Thymus (tissue), 11 donors: ENCODE measurements around the gene C2. TPM values are rescaled to one million over a fixed set of nuclear protein-coding genes. Genes with fewer than 3 reads are reported as not detected.
"Not testable (repeated sequence)": the region's sequence is repeated elsewhere in the genome, so short reads cannot be mapped to it uniquely, and the experiment has no call there.

Experiments
- DNase-seq, 9 donors: peaks; one replicate each; pipeline ENCODE4 v3.0.0-alpha.2; 2013; ENCODE audit warnings: low spot score in 9 of 9, low read depth in 6 of 9, missing footprints in 1 of 9
- H3K27ac ChIP-seq, 2 donors: one replicate each; pipeline ENCODE4 v1.5.1; 2013; ENCODE audit warnings: control low read depth in 1 of 2, low read depth in 1 of 2, low read length in 1 of 2, mild to moderate bottlenecking in 1 of 2, moderate library complexity in 1 of 2
- H3K27me3 ChIP-seq, 2 donors: one replicate each; pipeline ENCODE4 v1.5.1; 2013; ENCODE audit warnings: low read length in 1 of 2; ENCODE audit not compliant: control insufficient read depth in 2 of 2, insufficient read depth in 1 of 2
- H3K36me3 ChIP-seq, 2 donors: one replicate each; pipeline ENCODE4 v1.5.1; 2013; ENCODE audit warnings: low read length in 1 of 2, mild to moderate bottlenecking in 1 of 2, moderate library complexity in 1 of 2; ENCODE audit not compliant: control insufficient read depth in 2 of 2, insufficient read depth in 2 of 2
- H3K4me1 ChIP-seq, 2 donors: one replicate each; pipeline ENCODE4 v1.5.1; 2013; ENCODE audit warnings: low read length in 2 of 2; ENCODE audit not compliant: control insufficient read depth in 2 of 2, insufficient read depth in 2 of 2
- H3K4me3 ChIP-seq, 2 donors: one replicate each; pipeline ENCODE4 v1.5.1; 2013; ENCODE audit warnings: low read length in 2 of 2, control low read depth in 1 of 2, mild to moderate bottlenecking in 1 of 2
- H3K9me3 ChIP-seq, 2 donors: one replicate each; pipeline ENCODE4 v1.5.1; 2013; ENCODE audit warnings: low read length in 1 of 2, mild to moderate bottlenecking in 1 of 2; ENCODE audit not compliant: control insufficient read depth in 2 of 2, insufficient read depth in 1 of 2
- WGBS: extraction: QIAGEN DNeasy Blood & Tissue Kit; methylation state at CpG from one replicate; pipeline ENCODE4 v1.1.7; 2013; 5-methylcytosine and 5-hydroxymethylcytosine counted together
- polyA plus RNA-seq: library from polyadenylated mRNA; stranded (reverse); fragments of 200-250 nt; gene quantifications from one replicate; pipeline ENCODE4 v1.2.3, GENCODE V29; 2013
- total RNA-seq: library from RNA; stranded (reverse); fragments of 120-200 nt; gene quantifications from one replicate; pipeline ENCODE4 v1.2.4, GENCODE V29; 2013
- donor health status: healthy.

C2 gene
- total and polyA plus RNA-seq, 2 donors = 9.0 to 10.3 TPM

DNA sequence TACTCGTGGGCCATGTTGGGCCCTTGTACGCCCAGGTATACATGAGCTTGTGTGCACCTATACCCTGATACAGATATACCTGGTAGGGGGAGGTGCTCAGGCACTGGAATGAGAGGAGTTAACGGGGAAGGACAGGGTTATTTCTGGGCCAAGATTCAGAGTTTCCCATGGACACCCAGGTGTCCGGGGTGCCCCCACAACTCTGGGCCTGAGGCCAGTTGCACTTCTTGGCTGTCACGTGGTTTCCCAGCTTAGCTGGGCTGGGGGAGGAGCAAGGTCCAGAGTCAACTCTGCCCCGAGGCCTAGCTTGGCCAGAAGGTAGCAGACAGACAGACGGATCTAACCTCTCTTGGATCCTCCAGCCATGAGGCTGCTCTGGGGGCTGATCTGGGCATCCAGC, 54.2 kb downstream of the C2 start, which contains the start of gene C4A:
Gene C4A (plus strand): TSS at position 314 of the 400 bp plus-strand sequence. CDS start 51 bp downstream, at position 365.
- not testable (repeated sequence) for H3K27ac ChIP-seq, H3K27me3 ChIP-seq, H3K4me1 ChIP-seq, DNase-seq, H3K4me3 ChIP-seq, H3K9me3 ChIP-seq
- WGBS = no CpG with 5 or more reads among the region's 7 CpGs
- peaks cover 0 to 14% of the 10 kb centered on the region in 2 donors for H3K36me3 ChIP-seq

GRCh38 chr6:31989363-31989762, 61.8 kb downstream of the C2 start:
- not testable (repeated sequence) for H3K27ac ChIP-seq, DNase-seq, H3K4me1 ChIP-seq, H3K9me3 ChIP-seq, H3K36me3 ChIP-seq, H3K4me3 ChIP-seq, H3K27me3 ChIP-seq
- WGBS = no CpG with 5 or more reads among the region's 10 CpGs

DNA sequence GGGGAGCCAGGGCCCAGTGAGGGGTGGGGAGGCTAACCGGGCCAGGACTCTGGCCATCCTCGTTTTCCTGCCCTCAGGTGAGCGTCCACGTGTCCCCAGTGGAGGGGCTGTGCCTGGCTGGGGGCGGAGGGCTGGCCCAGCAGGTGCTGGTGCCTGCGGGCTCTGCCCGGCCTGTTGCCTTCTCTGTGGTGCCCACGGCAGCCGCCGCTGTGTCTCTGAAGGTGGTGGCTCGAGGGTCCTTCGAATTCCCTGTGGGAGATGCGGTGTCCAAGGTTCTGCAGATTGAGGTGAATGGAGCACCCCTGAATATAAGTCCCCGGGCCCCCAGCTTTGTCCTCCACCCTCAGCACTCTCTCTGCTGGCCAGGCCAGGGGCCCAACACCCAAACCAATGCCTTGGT, 66.9 kb downstream of the C2 start:
- not testable (repeated sequence) for DNase-seq, H3K9me3 ChIP-seq, H3K27ac ChIP-seq, H3K36me3 ChIP-seq, H3K4me1 ChIP-seq, H3K27me3 ChIP-seq, H3K4me3 ChIP-seq
- over 99% methylated on average over 8 of the region's 14 CpGs for WGBS

Other genes starting within 250 kb of the C2 start
Only the 30 nearest of the 34 such genes appear.
- gene ABHD16A, start 224.4 kb upstream of the C2 start, total RNA-seq = 50.0 TPM
- 51.3 TPM for gene ABHD16A, start 224.4 kb upstream of the C2 start, polyA plus RNA-seq
- gene LY6G6F, start 220.9 kb upstream of the C2 start, total RNA-seq = 0.05 TPM
- gene LY6G6F, start 220.9 kb upstream of the C2 start, polyA plus RNA-seq = not detected
- not detected for gene LY6G6D, start 212.4 kb upstream of the C2 start, total RNA-seq
- not detected for gene LY6G6D, start 212.4 kb upstream of the C2 start, polyA plus RNA-seq
- gene LY6G6C, start 206.0 kb upstream of the C2 start, total RNA-seq = not detected
- 7.0 TPM for gene LY6G6C, start 206.0 kb upstream of the C2 start, polyA plus RNA-seq
- gene MPIG6B, start 204.3 kb upstream of the C2 start, total RNA-seq = 0.14 TPM
- gene MPIG6B, start 204.3 kb upstream of the C2 start, polyA plus RNA-seq = 0.32 TPM
- 49.6 TPM for gene DDAH2, start 198.4 kb upstream of the C2 start, total RNA-seq
- 105 TPM for gene DDAH2, start 198.4 kb upstream of the C2 start, polyA plus RNA-seq
- 431 TPM for gene CLIC1, start 191.2 kb upstream of the C2 start, total RNA-seq
- gene CLIC1, start 191.2 kb upstream of the C2 start, polyA plus RNA-seq = 337 TPM
- gene MSH5, start 187.7 kb upstream of the C2 start, total RNA-seq = 8.4 TPM
- gene MSH5, start 187.7 kb upstream of the C2 start, polyA plus RNA-seq = 15.2 TPM
- 1.2 TPM for gene SAPCD1, start 165.1 kb upstream of the C2 start, total RNA-seq
- gene SAPCD1, start 165.1 kb upstream of the C2 start, polyA plus RNA-seq = 9.7 TPM
- 0.76 TPM for gene VWA7, start 150.4 kb upstream of the C2 start, total RNA-seq
- gene VWA7, start 150.4 kb upstream of the C2 start, polyA plus RNA-seq = 0.66 TPM
- gene VARS1, start 132.0 kb upstream of the C2 start, total RNA-seq = 16.6 TPM
- gene VARS1, start 132.0 kb upstream of the C2 start, polyA plus RNA-seq = 25.2 TPM
- 71.8 TPM for gene LSM2, start 120.8 kb upstream of the C2 start, total RNA-seq
- 76.8 TPM for gene LSM2, start 120.8 kb upstream of the C2 start, polyA plus RNA-seq
- 1.2 TPM for gene HSPA1L, start 112.4 kb upstream of the C2 start, total RNA-seq
- gene HSPA1L, start 112.4 kb upstream of the C2 start, polyA plus RNA-seq = 2.4 TPM
- 73.8 TPM for gene HSPA1A, start 112.2 kb upstream of the C2 start, total RNA-seq
- 68.8 TPM for gene HSPA1A, start 112.2 kb upstream of the C2 start, polyA plus RNA-seq
- 110 TPM for gene HSPA1B, start 100.0 kb upstream of the C2 start, total RNA-seq
- 46.8 TPM for gene HSPA1B, start 100.0 kb upstream of the C2 start, polyA plus RNA-seq
- 20.8 TPM for gene NEU1, start 64.9 kb upstream of the C2 start, total RNA-seq
- gene NEU1, start 64.9 kb upstream of the C2 start, polyA plus RNA-seq = 21.9 TPM
- gene SLC44A4, start 48.7 kb upstream of the C2 start, total RNA-seq = 0.42 TPM
- gene SLC44A4, start 48.7 kb upstream of the C2 start, polyA plus RNA-seq = 1.7 TPM
- 35.0 TPM for gene EHMT2, start 30.0 kb upstream of the C2 start, total RNA-seq
- gene EHMT2, start 30.0 kb upstream of the C2 start, polyA plus RNA-seq = 60.1 TPM
- 1.9 TPM for gene ZBTB12, start 25.6 kb upstream of the C2 start, total RNA-seq
- 2.6 TPM for gene ZBTB12, start 25.6 kb upstream of the C2 start, polyA plus RNA-seq
- gene CFB, start 18.4 kb downstream of the C2 start, total RNA-seq = 17.0 TPM
- gene CFB, start 18.4 kb downstream of the C2 start, polyA plus RNA-seq = 41.0 TPM
- 62.9 TPM for gene NELFE, start 31.3 kb downstream of the C2 start, total RNA-seq
- 44.5 TPM for gene NELFE, start 31.3 kb downstream of the C2 start, polyA plus RNA-seq
- gene SKIC2, start 31.5 kb downstream of the C2 start, total RNA-seq = 25.4 TPM
- gene SKIC2, start 31.5 kb downstream of the C2 start, polyA plus RNA-seq = 110 TPM
- gene DXO, start 44.4 kb downstream of the C2 start, total RNA-seq = 11.8 TPM
- gene DXO, start 44.4 kb downstream of the C2 start, polyA plus RNA-seq = 27.3 TPM
- 43.2 TPM for gene C4A, start 54.3 kb downstream of the C2 start, total RNA-seq
- gene C4A, start 54.3 kb downstream of the C2 start, polyA plus RNA-seq = 206 TPM
- 47.4 TPM for gene C4B, start 87.1 kb downstream of the C2 start, total RNA-seq
- 262 TPM for gene C4B, start 87.1 kb downstream of the C2 start, polyA plus RNA-seq
- 0.24 TPM for gene CYP21A2, start 110.7 kb downstream of the C2 start, total RNA-seq
- 15.7 TPM for gene CYP21A2, start 110.7 kb downstream of the C2 start, polyA plus RNA-seq
- 2.1 TPM for gene TNXB, start 181.6 kb downstream of the C2 start, total RNA-seq
- gene TNXB, start 181.6 kb downstream of the C2 start, polyA plus RNA-seq = 8.3 TPM
- 16.0 TPM for gene ATF6B, start 200.5 kb downstream of the C2 start, total RNA-seq
- gene ATF6B, start 200.5 kb downstream of the C2 start, polyA plus RNA-seq = 49.2 TPM
- 6.8 TPM for gene FKBPL, start 202.6 kb downstream of the C2 start, total RNA-seq
- 6.0 TPM for gene FKBPL, start 202.6 kb downstream of the C2 start, polyA plus RNA-seq
- gene PRRT1, start 224.2 kb downstream of the C2 start, total RNA-seq = not detected
- 6.1 TPM for gene PRRT1, start 224.2 kb downstream of the C2 start, polyA plus RNA-seq